ENCODE data around the gene STK11IP. TPM values are rescaled to one million over a fixed set of nuclear protein-coding genes. Genes with fewer than 3 reads are reported as not detected.

STK11IP gene
- total RNA-seq, 1 donor from 2014 or later = 25.7 TPM

- intact Hi-C loops (cut with DNase I) = no loop called here
- no peak for ATAC-seq
- Histone ChIP-seq H3K4me1 (peaks cover 6% of the 10 kb centered on the region), H3K36me3 (peaks cover 7% of the 10 kb centered on the region), H3K9me3 (no peaks in the 10 kb centered on the region), H3K4me3 (no peak overlapping the region), H3K27ac (no peak overlapping the region), H3K27me3 (no peaks in the 10 kb centered on the region)
- no peak for DNase-seq
- no peak for TF ChIP-seq CTCF (IDR thresholded peaks at IDR 0.05)
These were observed 31.0 kb upstream of the STK11IP start for GRCh38 chr2:219566640-219567039.

- peaks cover 7% of the 10 kb centered on the region for H3K36me3 ChIP-seq
- DNase-seq (no peak), ATAC-seq (no peak)
- no peaks in the 10 kb centered on the region for H3K9me3 ChIP-seq
- no peak overlapping the region for H3K4me3 ChIP-seq
- peaks cover 6% of the 10 kb centered on the region for H3K4me1 ChIP-seq
- no peaks in the 10 kb centered on the region for H3K27me3 ChIP-seq
- no peak for TF ChIP-seq CTCF (IDR thresholded peaks at IDR 0.05)
- intact Hi-C loops (cut with DNase I) = no loop called here
- H3K27ac ChIP-seq = no peak overlapping the region
These were observed 30.5 kb upstream of the STK11IP start for GRCh38 chr2:219567131-219567530.

- intact Hi-C loops (cut with DNase I) = no loop called here
- TF ChIP-seq CTCF (IDR thresholded peaks at IDR 0.05) = no peak
- DNase-seq = no peak
- Histone ChIP-seq H3K27me3 (no peaks in the 10 kb centered on the region), H3K36me3 (peaks cover 7% of the 10 kb centered on the region), H3K4me3 (no peak overlapping the region), H3K27ac (no peak overlapping the region), H3K9me3 (no peaks in the 10 kb centered on the region), H3K4me1 (peaks cover 6% of the 10 kb centered on the region)
- no peak for ATAC-seq
These were observed 29.8 kb upstream of the STK11IP start for GRCh38 chr2:219567791-219568361.

- Histone ChIP-seq H3K27ac (no peak overlapping the region), H3K9me3 (no peaks in the 10 kb centered on the region), H3K36me3 (peaks cover 7% of the 10 kb centered on the region), H3K27me3 (no peaks in the 10 kb centered on the region), H3K4me3 (no peak overlapping the region), H3K4me1 (peaks cover 6% of the 10 kb centered on the region)
- no peak for TF ChIP-seq CTCF (IDR thresholded peaks at IDR 0.05)
- no peak for DNase-seq
- ATAC-seq = no peak
- intact Hi-C loops (cut with DNase I) = no loop called here
These were observed 28.6 kb upstream of the STK11IP start for GRCh38 chr2:219569041-219569440.

- no peaks in the 10 kb centered on the region for H3K27me3 ChIP-seq
- TF ChIP-seq CTCF (IDR thresholded peaks at IDR 0.05) = no peak
- ATAC-seq = no peak
- peaks cover 6% of the 10 kb centered on the region for H3K4me1 ChIP-seq
- peak overlapping the region; percentile 61 for H3K4me3 ChIP-seq
- no peaks in the 10 kb centered on the region for H3K9me3 ChIP-seq
- intact Hi-C loops (cut with DNase I) = no loop called here
- no peak overlapping the region for H3K27ac ChIP-seq
- no peak for DNase-seq
- H3K36me3 ChIP-seq = peaks cover 7% of the 10 kb centered on the region
These were observed 28.0 kb upstream of the STK11IP start for GRCh38 chr2:219569635-219570034.

Measured in upper lobe of right lung (tissue), 1 donor.